T-helper 2 cell treated with Interferon-gamma antibody and Interleukin-4, amounts not matched to agents 100 ng/mL and 5 ng/mL, for 36 hours (primary cell): ENCODE data around the gene TMED7. TPM values are rescaled to one million over a fixed set of nuclear protein-coding genes. Genes with fewer than 3 reads are reported as not detected.
"Not testable (repeated sequence)": the region's sequence is repeated elsewhere in the genome, so short reads cannot be mapped to it uniquely, and the experiment has no call there.

Source experiments
- intact Hi-C: fragments of 100-400 bp; cut with micrococcal nuclease; formaldehyde crosslinking; loops from one replicate; pipeline ENCODE4 v1.15.1; 2023
- total RNA-seq: library from RNA; stranded (reverse); gene quantifications from 2 replicates; pipeline ENCODE4 v1.2.3, GENCODE V29; 2022

The TMED7 gene
- 45.1 and 47.8 TPM in 2 replicates for total RNA-seq

DNA sequence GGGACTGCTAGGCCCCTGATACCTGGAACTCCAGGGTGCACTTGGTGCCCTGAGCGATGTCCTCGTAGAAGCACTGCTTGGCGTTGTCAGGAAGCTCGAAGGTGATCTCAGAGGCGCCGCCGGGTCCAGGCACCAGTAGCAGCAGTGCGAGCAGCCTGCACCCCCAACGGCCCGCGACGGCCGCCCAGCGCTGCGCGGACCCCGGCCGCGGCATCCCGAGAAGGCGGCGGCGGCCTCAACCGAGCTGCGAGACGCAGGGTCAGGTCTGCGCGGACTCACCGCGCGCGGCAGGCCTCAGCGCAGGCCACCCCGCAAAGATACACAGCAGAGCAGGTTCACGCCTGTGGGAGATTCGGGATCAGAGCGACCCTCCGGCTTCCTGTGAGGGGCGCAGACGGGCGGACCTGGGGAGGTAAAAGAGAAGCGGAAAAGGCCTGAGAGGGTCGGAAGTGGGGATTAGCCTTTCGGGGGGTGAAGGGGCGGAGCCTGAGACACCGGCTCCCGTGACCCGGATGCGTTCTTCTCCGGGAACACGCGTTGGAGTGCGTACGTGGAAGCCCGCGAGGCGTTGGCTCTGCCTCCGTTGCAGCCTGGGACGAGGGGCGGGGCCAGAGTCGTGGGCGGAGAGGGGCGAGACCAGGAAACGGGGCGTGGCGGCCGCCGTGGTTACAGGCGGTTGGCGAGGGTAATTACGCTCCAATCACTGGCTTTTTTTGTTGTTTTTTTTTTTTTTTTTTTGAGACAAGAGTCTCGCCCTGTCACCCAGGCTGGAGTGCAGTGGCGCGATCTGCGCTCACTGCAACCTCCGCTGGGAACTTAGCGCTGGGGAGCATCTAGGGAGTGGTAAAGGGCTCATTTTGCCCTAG, at the start of gene TMED7:
TMED7 (minus strand) TSS at position 458 of the 866 bp plus-strand sequence; CDS start at position 214, 244 bp downstream.
- intact Hi-C loops = loop anchor here (1.0 to 5.0 kb wide), 7 partner anchors 8 to 461 kb away; partner anchors contain the start of genes AP3S1, ATG12, CCDC112 and COMMD10

DNA sequence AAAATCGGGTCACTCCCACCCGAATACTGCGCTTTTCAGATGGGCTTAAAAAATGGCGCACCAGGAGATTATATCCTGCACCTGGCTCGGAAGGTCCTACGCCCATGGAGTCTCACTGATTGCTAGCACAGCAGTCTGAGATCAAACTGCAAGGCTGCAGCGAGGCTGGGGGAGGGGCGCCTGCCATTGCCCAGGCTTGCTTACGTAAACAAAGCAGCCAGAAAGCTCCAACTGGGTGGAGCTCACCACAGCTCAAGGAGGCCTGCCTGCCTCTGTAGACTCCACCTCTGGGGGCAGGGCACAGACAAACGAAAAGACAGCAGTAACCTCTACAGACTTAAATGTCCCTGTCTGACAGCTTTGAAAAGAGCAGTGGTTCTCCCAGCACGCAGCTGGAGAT, 48.9 kb upstream of the TMED7 start:
- intact Hi-C loops = not testable (repeated sequence)

DNA sequence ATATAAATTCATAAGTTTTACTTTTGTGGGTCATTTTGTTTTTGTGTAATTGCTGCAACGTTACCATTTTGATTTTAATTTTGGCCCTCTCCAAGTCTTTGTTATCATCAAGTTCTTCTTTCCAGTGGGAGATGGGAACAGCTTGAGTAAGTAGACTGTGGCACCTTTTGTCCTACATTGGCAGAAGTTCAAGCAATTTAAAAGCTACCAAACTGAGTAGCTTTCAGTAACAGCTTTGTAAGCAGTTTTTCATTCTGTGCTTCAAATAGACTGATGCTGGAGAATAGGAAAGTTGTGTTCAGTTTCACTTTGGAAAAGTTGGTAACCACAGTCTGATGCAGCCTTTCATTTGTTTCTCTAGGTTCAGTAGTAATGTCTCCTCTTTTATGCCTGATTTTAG, 47.8 kb upstream of the TMED7 start:
- intact Hi-C loops = no loop called here

DNA sequence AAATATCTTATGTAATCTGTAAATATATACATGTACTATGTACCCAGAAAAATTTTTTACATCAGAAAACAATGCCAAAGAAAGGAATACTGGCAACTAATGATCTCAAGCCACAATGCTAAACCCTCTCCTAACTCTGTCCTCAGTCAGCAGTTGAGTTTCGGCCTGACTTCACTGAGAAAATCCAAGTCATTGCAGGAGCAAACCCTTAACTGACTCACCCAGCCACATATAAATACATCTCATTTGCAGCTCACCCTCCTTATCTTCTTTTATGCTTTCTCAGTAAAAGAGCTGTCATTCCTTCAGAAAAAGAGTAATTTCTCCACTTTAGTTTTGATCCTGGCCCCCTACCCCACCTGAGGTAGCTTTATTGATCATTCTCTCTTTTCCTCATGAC, 46.1 kb upstream of the TMED7 start:
- intact Hi-C loops = no loop called here

DNA sequence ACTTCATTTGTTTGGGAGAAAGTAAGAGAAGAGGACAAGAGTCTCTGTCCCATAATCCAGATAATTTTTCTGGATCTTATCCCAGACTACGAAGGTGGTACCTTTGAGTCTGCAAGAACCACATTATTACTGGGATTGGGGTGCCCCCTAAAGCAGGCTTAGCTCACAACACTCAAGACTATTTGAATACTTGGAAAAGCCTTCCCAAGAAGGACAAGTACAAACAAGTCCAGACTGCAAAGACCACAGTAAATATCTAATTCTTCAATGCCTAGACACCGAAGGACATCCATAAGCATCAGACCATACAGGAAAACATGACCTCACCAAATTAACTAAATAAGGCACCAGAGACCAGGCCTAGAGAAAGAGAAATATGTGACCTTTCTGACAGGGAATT, 40.2 kb upstream of the TMED7 start:
- intact Hi-C loops = no loop called here

DNA sequence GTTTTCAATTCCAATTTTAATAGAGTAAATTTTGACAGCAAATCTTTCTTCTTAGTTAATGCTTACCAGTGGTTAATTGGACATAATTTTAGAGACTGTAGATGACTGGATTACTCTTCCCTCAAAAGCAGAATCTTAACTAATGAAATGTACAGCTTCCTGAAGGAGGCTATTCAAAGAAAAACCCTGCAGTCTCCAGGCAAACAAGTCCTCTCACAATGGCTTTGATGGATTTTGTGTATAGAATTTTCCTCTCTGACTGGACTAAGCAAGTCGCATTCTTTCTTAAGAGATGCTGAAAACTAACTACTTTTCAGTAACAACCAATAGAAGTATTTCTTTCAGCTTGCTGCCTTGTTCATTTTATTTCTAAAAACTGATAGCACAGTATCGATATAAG, 35.7 kb upstream of the TMED7 start:
- intact Hi-C loops = no loop called here

DNA sequence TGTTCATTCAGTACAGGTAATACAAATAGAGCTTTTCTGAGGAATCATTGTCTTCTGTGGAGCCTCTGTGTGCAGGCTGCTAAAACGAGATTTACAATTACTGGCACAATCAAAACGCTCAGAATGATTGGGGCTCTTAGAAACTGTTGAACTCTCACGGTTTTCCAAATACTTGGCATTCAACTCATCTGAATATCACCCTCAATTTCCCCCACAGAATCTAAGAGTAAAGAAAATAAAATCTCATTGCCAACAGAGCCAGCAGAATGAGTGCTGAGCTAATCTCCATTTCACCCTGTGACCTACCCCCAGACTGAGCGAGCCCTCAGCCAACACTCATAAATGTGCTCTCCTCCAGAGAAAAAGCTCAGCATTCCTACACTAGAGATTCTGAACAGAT, 35.3 kb upstream of the TMED7 start:
- intact Hi-C loops = no loop called here

DNA sequence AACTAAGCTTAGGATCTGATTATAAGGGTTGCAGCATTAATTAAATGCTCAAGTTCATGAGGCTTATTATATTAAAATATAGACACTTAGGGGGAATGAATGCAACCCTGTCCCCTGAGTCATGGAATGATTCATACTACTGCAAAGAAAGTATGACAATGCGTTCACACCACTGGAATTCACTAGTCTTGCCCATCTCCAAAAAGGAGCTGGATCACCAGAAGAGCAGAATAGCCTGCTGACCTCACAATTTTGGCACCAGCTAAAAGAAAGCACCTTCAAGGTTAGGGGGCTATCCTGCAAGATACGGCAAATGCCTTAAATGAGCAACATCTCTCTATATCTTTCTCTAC, 32.0 kb upstream of the TMED7 start:
- intact Hi-C loops = no loop called here

DNA sequence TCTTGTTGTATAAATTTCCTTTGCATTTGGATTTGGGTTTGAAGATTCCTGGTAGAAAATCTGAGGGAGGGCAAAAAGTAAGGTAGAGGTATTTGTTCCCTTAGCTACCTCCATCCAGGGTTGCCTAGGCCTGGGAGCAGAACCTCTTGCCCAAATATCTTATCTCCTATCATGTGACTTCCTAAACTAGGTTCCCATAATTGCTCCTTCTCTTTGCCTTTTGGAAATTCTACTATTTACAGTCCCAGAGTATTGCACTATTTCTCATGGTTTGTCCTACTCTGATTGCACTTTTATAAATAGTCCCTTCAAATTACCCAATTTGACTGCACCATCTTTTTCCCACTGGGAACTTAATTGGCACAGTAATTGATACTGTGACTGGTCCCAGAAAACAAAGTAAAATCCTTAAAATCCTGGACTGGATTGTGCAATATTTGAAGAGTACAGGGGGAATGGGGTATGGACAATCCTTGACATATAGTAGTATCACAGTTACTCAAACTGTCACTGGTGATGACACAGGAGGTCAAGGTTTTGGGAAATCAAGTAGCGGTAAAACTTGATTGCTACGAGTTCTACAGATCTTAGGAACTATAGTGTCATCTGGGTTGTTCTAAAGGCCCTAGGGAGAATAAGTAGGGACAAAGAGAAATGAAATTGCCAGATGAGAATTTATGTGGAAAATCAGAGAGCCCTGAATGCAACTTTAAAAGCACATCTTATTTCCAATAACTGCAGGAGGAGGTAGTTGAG, 31.5 kb upstream of the TMED7 start:
- intact Hi-C loops = no loop called here

DNA sequence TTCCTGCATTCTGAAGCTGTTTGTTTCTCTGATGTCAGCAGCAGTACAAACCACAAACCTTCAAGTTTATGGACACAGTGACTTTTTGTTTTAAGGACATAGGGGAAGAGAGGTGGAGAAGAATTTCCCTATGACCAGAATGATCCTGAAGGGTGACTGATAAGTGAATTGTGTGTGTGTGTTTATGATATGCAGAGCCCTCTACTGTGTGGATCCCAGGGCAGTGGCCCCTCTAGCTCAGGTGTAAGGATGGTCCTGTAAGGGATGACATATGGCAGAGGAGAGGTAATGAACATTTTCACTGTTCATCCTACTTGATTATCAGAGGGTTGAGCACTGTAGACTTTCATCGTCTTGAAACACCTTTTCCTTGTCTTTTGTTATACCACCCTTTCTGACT, 30.6 kb upstream of the TMED7 start:
- intact Hi-C loops = no loop called here

DNA sequence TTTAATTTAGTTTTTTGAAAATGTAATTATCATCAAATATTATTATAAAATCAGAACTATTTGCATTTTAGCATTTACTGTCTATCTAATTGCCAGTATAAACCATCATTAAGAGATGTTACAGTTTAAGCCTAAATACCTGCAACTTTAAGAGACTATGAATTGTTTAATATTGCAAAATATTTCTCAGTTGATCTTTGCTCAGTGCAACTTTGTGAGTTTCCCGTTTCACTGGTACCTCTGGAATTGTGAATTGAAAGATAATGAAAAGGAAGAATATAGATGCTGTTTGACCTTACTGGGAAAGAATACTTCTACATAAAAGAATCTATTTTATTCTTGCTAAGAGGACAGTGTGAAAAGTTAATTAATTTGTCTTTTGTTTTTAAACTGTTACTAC, 30.2 kb upstream of the TMED7 start:
- intact Hi-C loops = no loop called here

DNA sequence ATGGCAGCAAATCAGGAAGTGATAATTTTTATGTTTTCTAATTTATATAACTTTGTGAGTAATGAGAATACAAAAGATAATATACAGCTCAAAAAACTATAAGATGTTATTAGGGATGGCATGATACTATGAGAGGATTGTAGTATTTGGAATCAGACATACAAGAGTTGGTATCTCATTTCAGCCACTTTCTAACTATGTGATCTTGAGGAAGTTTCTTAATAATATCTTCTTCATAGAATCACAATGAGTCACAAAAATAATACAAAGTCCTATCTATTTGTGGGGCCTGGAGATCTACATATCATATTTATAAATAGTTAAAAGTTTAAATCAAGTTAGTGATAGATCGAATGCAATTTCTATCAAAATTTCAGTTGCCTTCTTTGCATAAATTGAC, 23.7 kb upstream of the TMED7 start:
- intact Hi-C loops = no loop called here

DNA sequence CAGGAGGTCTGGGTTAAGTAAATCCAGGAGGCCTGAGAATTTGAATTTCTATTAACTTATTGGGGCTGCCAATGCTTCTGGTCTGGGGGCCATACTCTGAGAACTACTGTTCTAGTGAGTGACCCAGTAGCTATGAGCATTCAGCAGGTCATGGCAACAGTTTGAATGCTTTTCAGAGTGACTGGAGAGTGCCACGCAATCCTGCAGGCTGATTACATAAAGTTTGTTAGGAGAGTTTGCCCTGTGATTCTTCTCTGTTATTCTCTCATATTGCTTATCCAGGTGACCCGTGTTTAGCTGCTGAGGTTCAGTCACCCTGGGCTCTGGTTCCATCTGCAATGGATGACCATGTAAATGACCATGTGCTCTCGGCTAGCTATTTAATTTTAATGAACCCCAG, 22.2 kb upstream of the TMED7 start:
- intact Hi-C loops = no loop called here

DNA sequence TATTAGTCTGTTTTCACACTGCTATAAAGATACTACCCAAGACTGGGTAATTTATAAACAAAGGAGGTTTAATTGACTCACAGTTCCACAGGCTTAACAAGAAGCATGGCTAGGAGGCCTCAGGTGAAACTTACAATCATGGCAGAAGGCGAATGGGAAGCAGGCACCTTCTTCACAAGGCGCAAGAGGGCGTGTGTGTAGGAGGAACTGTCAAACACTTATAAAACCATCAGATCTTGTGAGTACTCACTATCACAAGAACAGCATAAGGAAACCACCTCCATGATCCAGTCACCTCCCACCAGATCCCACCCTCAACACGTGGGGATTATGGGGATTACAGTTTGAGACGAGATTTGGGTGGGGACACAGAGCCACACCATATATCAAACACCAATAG, 19.6 kb upstream of the TMED7 start:
- intact Hi-C loops = not testable (repeated sequence)

DNA sequence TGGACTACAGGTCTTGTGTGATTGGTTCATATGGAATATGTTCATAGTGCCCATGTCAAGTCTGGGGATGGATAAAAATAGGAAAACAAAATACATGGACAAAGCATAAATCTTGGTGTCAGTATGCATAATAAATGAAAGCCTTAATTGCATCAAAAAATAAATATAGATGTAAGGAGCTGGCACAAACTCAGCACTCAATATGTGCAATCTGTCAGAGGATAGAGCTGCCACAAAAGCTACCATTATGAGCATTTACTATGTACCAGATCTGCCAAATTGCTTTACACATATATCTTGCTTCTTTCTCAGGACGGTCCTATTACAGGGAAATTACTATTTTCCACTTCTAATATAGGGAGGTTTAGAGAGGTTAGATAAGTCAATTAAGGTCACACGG, 18.2 kb upstream of the TMED7 start:
- intact Hi-C loops = no loop called here

DNA sequence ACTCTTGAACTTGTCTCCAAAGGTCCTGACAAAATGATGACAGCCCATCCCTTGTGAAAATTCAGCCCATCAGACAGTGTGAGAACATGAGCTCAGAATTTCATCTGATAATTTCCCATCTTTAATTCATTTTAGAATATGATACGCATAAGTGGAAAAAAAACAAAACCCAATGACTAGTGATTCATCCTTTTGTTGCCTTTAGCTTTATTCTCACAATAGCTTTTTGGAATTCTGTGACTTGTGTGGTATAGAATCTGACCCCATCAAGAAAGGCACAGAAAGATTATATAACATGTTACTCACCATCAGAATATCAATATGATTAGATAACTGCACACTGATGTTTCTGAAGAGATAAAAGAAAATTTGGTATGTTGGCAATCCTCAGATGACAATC, 16.1 kb upstream of the TMED7 start:
- intact Hi-C loops = no loop called here

DNA sequence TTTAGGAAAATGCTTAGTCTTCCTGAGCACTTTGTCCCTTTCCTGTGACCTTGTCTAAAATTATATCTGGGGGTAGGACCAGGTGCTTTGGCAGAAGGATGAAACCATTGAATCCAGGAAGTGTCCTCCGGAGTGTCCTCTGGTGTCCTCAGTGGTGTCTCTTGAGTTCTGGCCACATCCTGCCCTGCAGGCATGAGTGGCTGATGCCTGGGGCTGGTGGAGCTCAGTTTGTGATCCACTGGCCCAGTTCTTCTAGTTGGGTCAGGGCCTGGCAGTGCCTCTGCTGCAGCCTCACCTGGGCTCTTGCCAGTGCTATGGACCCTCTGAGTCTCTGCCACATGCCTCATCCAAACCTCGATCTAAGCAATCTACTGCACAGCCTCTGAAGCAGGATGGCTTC, 14.4 kb upstream of the TMED7 start:
- intact Hi-C loops = no loop called here

DNA sequence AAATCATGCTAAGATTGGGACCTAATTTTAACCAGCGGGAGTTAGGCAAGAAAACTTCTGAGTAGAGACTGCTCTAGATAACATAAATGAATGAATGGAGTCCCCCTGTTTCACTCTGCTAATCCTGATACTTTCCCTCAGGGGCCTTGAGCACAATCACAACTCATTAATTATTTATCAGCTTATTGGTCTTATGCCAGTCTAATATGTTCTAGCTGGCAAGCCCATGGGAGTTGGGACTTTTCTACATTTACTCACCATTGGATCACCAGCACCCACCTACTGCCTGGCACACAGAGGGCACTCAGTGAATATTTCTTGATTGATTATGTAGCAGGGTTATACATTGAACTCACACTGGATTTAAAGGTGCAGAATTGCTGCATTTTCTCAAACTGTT, 13.5 kb upstream of the TMED7 start:
- intact Hi-C loops = no loop called here

DNA sequence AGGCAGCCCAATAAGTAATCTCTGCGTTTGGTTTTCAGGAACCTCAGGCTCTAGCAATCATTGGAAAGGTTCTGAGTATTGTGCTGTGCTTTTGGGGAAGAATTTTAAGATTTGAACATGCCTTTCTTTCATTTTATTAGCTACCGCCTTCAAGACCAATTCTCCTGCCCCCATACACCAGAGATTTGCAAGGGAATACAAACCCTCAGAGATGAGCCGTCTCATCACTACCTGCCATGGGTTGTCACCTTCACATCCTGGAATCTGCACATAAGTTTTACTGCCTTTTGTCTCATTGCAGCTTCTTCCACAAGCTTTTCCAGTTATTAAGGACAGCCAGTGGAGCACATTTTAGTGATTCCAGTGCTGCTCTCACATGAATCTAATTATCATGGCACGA, 11.7 kb upstream of the TMED7 start:
- intact Hi-C loops = no loop called here

DNA sequence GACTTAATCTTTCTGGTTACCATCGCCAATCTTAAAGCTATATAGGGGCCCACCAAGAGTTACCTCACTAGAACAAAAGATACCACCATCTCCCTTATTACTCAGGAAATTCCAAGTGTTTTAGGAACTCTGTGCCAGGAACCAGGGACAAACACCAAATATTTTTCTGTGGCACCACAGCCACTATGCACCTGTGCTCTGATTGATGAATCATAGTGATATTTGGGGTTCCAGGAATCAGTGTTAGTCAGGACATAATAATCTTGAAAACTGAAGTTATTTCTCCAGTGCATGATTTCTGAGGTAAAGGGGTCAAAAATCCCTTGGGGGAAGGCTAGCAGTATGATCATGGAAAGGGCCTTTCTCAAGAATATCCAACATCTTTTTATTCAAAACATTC, 10.2 kb upstream of the TMED7 start:
- intact Hi-C loops = no loop called here

DNA sequence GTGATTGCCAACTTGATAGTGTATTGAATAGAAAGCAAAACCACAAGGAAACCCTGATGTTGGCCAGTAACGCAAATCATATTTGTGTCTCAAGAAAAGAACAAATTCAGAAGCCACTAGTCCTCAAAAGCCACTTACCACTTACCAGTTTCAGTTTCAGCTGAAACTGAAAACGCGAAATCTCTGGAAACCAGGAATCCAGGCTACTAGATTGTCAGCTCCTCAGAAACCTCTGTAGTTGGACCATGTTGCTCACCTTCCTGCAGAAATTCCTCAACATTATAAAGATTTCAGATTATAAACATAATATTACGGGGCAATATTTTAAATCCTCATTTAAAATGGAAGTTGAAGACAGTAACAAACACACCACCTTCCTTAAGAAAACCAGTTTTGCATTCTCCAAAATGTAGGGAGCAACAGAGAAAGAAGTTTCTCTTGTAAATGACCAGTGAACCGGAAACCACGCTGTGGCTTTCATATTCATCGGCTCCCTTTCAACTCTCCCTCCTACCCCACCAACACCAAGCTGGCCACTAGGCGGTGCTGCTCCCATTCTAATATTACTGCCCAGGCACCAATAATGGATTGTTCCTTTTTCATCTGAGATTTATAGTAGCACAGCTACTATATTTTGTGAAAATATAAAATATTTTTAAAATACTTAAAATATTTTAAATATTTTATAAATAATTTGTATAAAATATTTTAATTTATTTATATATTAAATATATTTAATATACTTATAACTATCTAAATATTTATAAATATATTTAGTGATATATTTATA, 8.7 kb upstream of the TMED7 start:
- intact Hi-C loops = loop anchor here (1.0 to 5.0 kb wide), 5 partner anchors 8 to 434 kb away; partner anchors contain the start of gene TMED7

DNA sequence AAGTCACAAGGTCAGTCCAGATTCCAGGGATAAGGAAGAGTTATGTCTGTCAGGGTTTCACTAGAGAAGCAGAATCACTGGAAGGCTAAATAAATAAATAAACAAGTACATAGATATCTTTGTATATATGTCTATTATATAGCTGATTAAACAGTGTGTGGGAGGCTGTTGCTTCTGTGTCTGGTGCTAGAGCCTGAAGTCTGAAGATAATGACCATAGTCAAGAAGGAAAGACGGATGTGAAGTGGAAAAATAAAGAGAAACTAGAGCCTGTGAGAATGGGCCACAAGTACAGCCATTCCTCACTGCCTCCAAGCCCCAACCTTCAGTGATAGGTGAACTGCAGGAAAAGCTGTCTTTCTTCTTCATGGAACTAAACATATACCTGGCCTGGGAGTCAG, 4.1 kb upstream of the TMED7 start:
- intact Hi-C loops = loop anchor here (5.0 kb wide), 3 partner anchors 142 to 463 kb away; partner anchors contain the start of genes COMMD10 and TRIM36
